Keratinocyte (primary cell): ENCODE results near the gene ARSB. TPM values are rescaled to one million over a fixed set of nuclear protein-coding genes. Genes with fewer than 3 reads are reported as not detected.

ENCODE experiments used
- DNase-seq: peaks from one replicate; pipeline ENCODE4 v3.0.0-alpha.2; 2011; ENCODE audit warnings: low read depth, missing footprints, low spot score
- FAIRE-seq: peaks from 2 replicates; lab custom pipeline; 2011; peaks lifted over from hg19 to GRCh38; lab: Jason Lieb, UNC
- H2AFZ ChIP-seq: 2 replicates; pipeline ENCODE4 v1.6.0; 2012; ENCODE audit warnings: low read length, control low read depth, inconsistent platforms; ENCODE audit not compliant: control insufficient read depth
- H3K27ac ChIP-seq: 2 replicates; pipeline ENCODE4 v1.5.1; 2011; ENCODE audit warnings: low read length; ENCODE audit not compliant: control insufficient read depth, insufficient read depth
- H3K27me3 ChIP-seq: 3 replicates; pipeline ENCODE4 v1.6.0; 2011; ENCODE audit warnings: low read length; ENCODE audit not compliant: control insufficient read depth, insufficient read depth; ENCODE audit errors: extremely low read depth
- H3K36me3 ChIP-seq, 2 experiments: 2 replicates in 1 of 2; 3 replicates in 1 of 2; pipeline ENCODE4 v1.5.1; 2011; ENCODE audit warnings: low read length in 2 of 2, mild to moderate bottlenecking in 1 of 2; ENCODE audit not compliant: control insufficient read depth in 2 of 2, insufficient read depth in 2 of 2; ENCODE audit errors: extremely low read depth in 1 of 2
- H3K4me1 ChIP-seq: 3 replicates; pipeline ENCODE4 v1.5.1; 2011; ENCODE audit warnings: low read length; ENCODE audit not compliant: control insufficient read depth, insufficient read depth; ENCODE audit errors: extremely low read depth
- H3K4me2 ChIP-seq: 3 replicates; pipeline ENCODE4 v1.6.0; 2011; ENCODE audit warnings: low read depth, low read length; ENCODE audit not compliant: control insufficient read depth, insufficient read depth; ENCODE audit errors: extremely low read depth
- H3K4me3 ChIP-seq, 3 experiments: fragments of 200-600 bp in 1 of 3; sonication (generic) in 1 of 3; 2 replicates in 2 of 3; 3 replicates in 1 of 3; pipeline ENCODE4 v1.5.1; 2011 to 2016; ENCODE audit warnings: low read length in 3 of 3, mild to moderate bottlenecking in 3 of 3, control low read depth in 2 of 3, inconsistent platforms in 1 of 3, low read depth in 1 of 3, mixed read lengths in 1 of 3, mixed run types in 1 of 3, moderate library complexity in 1 of 3; ENCODE audit not compliant: control insufficient read depth in 2 of 3, insufficient read depth in 2 of 3; ENCODE audit errors: extremely low read depth in 1 of 3
- H3K79me2 ChIP-seq: 2 replicates; pipeline ENCODE4 v1.6.0; 2012; ENCODE audit warnings: low read length; ENCODE audit not compliant: control insufficient read depth, insufficient read depth
- H3K9ac ChIP-seq: 3 replicates; pipeline ENCODE4 v1.6.0; 2011; ENCODE audit warnings: low read length; ENCODE audit not compliant: control insufficient read depth, insufficient read depth; ENCODE audit errors: extremely low read depth
- H3K9me1 ChIP-seq: 3 replicates; pipeline ENCODE4 v1.6.0; 2011; ENCODE audit warnings: low read length; ENCODE audit not compliant: control insufficient read depth, insufficient read depth; ENCODE audit errors: extremely low read depth
- H3K9me3 ChIP-seq: 2 replicates; pipeline ENCODE4 v1.5.1; 2012; ENCODE audit warnings: low read depth, low read length; ENCODE audit not compliant: control insufficient read depth
- H4K20me1 ChIP-seq: 3 replicates; pipeline ENCODE4 v1.6.0; 2011; ENCODE audit warnings: low read length; ENCODE audit not compliant: control insufficient read depth, insufficient read depth; ENCODE audit errors: extremely low read depth
- EZH2 ChIP-seq: IDR thresholded peaks from one replicate; pipeline ENCODE4 v1.6.1; 2012; ENCODE audit warnings: inconsistent platforms, mild to moderate bottlenecking, low read length, moderate library complexity
- dilution Hi-C: fragments of 300-500 bp; cut with MboI; formaldehyde crosslinking; loops from one replicate; pipeline ENCODE4 v1.7.0; 2020; ENCODE audit warnings: low sequenced_read_pairs; ENCODE audit not compliant: extremely low pct_ligation_motif_present
- polyA plus RNA-seq, 5 experiments: library from polyadenylated mRNA; depleted of rRNA in 3 of 5; stranded (reverse) in 3 of 5; stranded (forward) in 1 of 5; unstranded in 1 of 5; fragments of >200 nt; gene quantifications; 1 replicate in 1 of 5; 2 replicates in 3 of 5; 3 replicates in 1 of 5; pipeline versions ENCODE4 v1.2.1 to v1.2.3, GENCODE V29; 2011 to 2012; ENCODE audit warnings: missing spikeins in 2 of 5, low read depth in 1 of 5, low replicate concordance in 1 of 5
- TF ChIP-seq, protein P1 (sequence below), 3 experiments: IDR thresholded peaks in 1 of 3; conservative IDR thresholded peaks in 1 of 3; optimal IDR thresholded peaks in 1 of 3; 2 replicates in 2 of 3; 3 replicates in 1 of 3; pipeline versions ENCODE3 to v1.5.1; 2011; ENCODE audit warnings: low read length in 3 of 3, mild to moderate bottlenecking in 3 of 3, moderate library complexity in 2 of 3, control low read depth in 1 of 3, inconsistent platforms in 1 of 3; ENCODE audit not compliant: insufficient read depth in 2 of 3; ENCODE audit errors: extremely low read depth in 1 of 3

Gene ARSB
- polyA plus RNA-seq, 1 donor (not counting 4 experiments of a cell fraction or from before 2014, with no cell fraction given): 4.5 TPM

GRCh38 chr5:78744951-78745534 lies 240.1 kb downstream of the ARSB start:
- H3K27ac ChIP-seq: no peak overlapping the region
- TF ChIP-seq, protein P1, sequence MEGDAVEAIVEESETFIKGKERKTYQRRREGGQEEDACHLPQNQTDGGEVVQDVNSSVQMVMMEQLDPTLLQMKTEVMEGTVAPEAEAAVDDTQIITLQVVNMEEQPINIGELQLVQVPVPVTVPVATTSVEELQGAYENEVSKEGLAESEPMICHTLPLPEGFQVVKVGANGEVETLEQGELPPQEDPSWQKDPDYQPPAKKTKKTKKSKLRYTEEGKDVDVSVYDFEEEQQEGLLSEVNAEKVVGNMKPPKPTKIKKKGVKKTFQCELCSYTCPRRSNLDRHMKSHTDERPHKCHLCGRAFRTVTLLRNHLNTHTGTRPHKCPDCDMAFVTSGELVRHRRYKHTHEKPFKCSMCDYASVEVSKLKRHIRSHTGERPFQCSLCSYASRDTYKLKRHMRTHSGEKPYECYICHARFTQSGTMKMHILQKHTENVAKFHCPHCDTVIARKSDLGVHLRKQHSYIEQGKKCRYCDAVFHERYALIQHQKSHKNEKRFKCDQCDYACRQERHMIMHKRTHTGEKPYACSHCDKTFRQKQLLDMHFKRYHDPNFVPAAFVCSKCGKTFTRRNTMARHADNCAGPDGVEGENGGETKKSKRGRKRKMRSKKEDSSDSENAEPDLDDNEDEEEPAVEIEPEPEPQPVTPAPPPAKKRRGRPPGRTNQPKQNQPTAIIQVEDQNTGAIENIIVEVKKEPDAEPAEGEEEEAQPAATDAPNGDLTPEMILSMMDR (optimal IDR thresholded peaks at IDR 0.05 in 1 of 3, IDR thresholded peaks at IDR 0.05 in 1 of 3, conservative IDR thresholded peaks at IDR 0.05 in 1 of 3; ENCODE audit: extremely low read depth in 1 of 3, insufficient read depth in 2 of 3, low read length in 3 of 3): no peak
- TF ChIP-seq EZH2: no peak
- H3K9me3 ChIP-seq: no peaks in the 10 kb centered on the region
- no peaks in the 10 kb centered on the region for H3K9me1 ChIP-seq
- H3K36me3 ChIP-seq: no peaks in the 10 kb centered on the region
- H3K4me2 ChIP-seq: no peak overlapping the region
- no peaks in the 10 kb centered on the region for H4K20me1 ChIP-seq
- no peak overlapping the region for H3K4me3 ChIP-seq
- H3K4me1 ChIP-seq: no peaks in the 10 kb centered on the region
- no peak for FAIRE-seq
- no peak for DNase-seq
- dilution Hi-C loops: no loop called here
- H3K9ac ChIP-seq: no peak overlapping the region
- H3K27me3 ChIP-seq: peaks cover 2% of the 10 kb centered on the region
- H3K79me2 ChIP-seq: no peaks in the 10 kb centered on the region
- no peak overlapping the region for H2AFZ ChIP-seq

DNA sequence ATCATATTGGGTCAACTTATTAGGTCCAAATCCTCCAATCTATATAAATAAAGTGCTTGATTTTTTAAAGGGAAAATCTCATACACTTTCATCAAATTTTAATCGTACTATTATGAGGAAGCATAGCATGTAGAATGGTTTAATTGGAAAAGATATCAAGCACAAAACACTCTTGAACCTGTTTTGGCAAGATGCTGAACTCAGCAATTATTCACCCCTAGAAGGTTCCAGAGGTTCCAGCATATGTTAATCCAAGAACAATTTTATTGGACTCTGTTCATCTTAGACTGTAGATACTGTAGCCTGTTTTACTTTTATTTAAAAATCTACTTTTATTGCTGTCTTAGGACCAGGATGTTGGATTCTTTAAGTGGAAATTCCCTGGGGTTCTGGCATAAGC lies 244.1 kb downstream of the ARSB start:
- DNase-seq (no peak), FAIRE-seq (no peak)
- Histone ChIP-seq H3K9me1 (no peaks in the 10 kb centered on the region), H3K4me2 (no peak overlapping the region), H3K4me3 (no peak overlapping the region), H3K4me1 (no peaks in the 10 kb centered on the region), H3K27ac (no peak overlapping the region), H4K20me1 (no peaks in the 10 kb centered on the region), H3K79me2 (no peaks in the 10 kb centered on the region), H3K27me3 (peaks cover 2% of the 10 kb centered on the region), H2AFZ (no peak overlapping the region), H3K9me3 (no peaks in the 10 kb centered on the region), H3K36me3 (no peaks in the 10 kb centered on the region), H3K9ac (no peak overlapping the region)
- TF ChIP-seq EZH2: no peak
- TF ChIP-seq, protein P1 (optimal IDR thresholded peaks at IDR 0.05 in 1 of 3, IDR thresholded peaks at IDR 0.05 in 1 of 3, conservative IDR thresholded peaks at IDR 0.05 in 1 of 3; ENCODE audit: extremely low read depth in 1 of 3, insufficient read depth in 2 of 3, low read length in 3 of 3): no peak
- dilution Hi-C loops: no loop called here
